Measurements from ENCODE around the gene PAWR.

DNA sequence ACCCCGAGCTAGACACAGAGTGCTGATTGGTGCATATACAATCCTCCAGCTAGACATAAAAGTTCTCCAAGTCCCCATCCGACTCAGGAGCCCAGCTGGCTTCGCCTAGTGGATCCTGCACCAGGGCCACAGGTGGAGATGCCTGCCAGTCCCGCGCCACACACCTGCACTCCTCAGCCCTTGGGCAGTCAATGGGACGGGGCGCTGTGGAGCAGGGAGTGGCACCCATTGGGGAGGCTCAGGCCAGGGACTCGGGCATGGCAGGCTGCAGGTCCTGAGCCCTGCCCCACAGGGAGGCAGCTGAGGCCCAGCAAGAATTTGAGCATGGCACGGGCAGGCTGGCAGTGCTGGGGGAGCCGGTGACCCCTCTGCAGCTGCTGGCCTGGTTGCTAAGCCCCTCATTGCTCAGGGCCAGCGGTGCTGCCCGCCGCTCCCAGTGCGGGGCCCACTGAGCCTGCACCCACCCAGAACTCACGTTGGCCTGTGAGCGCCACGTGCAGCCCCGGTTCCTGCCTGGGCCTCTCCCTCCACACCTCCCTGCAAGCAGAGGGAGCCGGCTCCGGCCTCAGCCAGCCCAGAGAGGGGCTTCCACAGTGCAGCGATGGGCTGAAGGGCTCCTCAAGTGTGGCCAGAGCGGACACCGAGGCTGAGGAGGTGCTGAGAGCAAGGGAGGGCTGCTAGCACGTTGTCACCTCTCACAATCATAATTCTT is 136.7 kb downstream of the PAWR start:
- TF ChIP-seq POLR2A (IDR thresholded peaks at IDR 0.05) (no peak), CTCF (IDR thresholded peaks at IDR 0.05) (no peak)

Measured in Peyer's patch (tissue), 4 donors.